Measurements from ENCODE around the gene EMP1. TPM values are rescaled to one million over a fixed set of nuclear protein-coding genes. Genes with fewer than 3 reads are reported as not detected.

Gene EMP1
- polyA plus RNA-seq, 1 donor, result 45.2 TPM

DNA sequence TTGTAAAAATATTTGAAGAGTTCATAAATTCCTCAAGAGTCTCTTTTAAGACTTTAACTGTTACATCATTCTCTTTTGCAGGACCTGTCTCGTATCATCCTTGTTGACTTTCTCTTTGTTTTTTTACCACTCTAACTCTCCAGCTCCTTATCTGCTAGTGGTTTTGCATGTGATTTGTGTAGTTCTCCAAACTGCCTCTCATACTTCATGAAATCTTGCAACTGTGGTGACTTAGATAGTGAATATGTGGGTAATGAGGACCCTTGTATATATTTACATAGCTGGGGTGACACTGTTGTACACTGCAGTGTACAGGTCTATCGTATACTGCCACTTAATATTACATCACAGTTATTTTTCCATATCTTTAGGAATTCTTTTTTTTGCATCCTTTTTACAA lies 40.2 kb upstream of the EMP1 start:
- WGBS (ENCODE audit: insufficient coverage, low lambda C conversion rate), result 57% methylated on average over 2 of the region's 2 CpGs
- H3K27ac ChIP-seq (ENCODE audit: low read length), result no peak overlapping the region
- DNase-seq, result no peak

DNA sequence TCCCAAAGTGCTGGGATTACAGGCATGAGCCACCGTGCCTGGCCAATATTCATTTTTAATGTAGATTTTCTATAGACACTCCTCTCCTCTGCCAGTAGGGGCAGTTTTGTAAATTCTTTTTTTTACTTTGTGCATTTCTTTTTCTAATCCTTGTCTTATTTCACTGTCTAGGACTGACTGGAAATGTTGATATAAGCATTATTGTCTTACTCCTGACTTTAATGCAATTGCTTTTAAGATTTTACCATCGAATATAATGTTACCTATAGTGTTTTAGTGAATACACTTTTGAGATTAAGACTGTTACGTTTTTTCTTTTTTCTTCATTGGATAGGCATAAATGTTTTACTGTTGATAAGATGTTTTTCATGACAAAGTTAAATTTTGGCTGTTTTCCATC lies 35.4 kb upstream of the EMP1 start:
- Histone ChIP-seq H3K9me3 (ENCODE audit: control insufficient read depth, low read depth, low read length) (no peaks in the 10 kb centered on the region), H3K27me3 (ENCODE audit: control insufficient read depth, insufficient read depth, low read length) (no peaks in the 10 kb centered on the region), H3K27ac (ENCODE audit: low read length) (no peak overlapping the region), H3K36me3 (ENCODE audit: control insufficient read depth, insufficient read depth, low read length) (no peaks in the 10 kb centered on the region), H3K4me3 (ENCODE audit: low read length) (no peak overlapping the region), H3K4me1 (ENCODE audit: control insufficient read depth, insufficient read depth, low read length) (peaks cover 11% of the 10 kb centered on the region)
- WGBS (ENCODE audit: insufficient coverage, low lambda C conversion rate), result 86% methylated on average over 3 of the region's 3 CpGs
- DNase-seq, result no peak

More for the DNA sequence above, 40.2 kb upstream of the EMP1 start:
- no peak overlapping the region for H3K4me3 ChIP-seq (ENCODE audit: low read length)
- H3K4me1 ChIP-seq (ENCODE audit: control insufficient read depth, insufficient read depth, low read length), result no peaks in the 10 kb centered on the region
- no peaks in the 10 kb centered on the region for H3K36me3 ChIP-seq (ENCODE audit: control insufficient read depth, insufficient read depth, low read length)
- no peaks in the 10 kb centered on the region for H3K9me3 ChIP-seq (ENCODE audit: control insufficient read depth, low read depth, low read length)
- no peaks in the 10 kb centered on the region for H3K27me3 ChIP-seq (ENCODE audit: control insufficient read depth, insufficient read depth, low read length)

DNA sequence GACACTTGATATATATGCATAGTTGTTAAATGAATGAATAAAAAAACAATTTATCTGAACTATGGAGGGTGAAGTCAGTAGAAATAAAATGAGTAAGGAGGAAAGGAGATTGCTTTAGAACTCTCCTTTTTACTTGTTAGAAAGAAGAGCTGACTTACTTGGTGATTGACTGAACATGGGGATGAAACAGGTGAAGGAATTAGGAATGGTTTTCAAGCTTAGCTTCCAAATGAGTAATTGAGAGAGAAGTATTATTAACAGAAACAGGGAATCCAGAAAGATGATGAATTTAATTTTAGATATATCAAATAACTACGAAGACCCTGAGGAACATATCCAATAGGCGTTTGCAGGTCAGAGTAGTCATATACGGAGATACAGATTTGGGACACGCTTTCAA lies 33.6 kb upstream of the EMP1 start:
- no peak for DNase-seq
- no peak overlapping the region for H3K27ac ChIP-seq (ENCODE audit: low read length)
- 91% methylated on average over 4 of the region's 4 CpGs for WGBS (ENCODE audit: insufficient coverage, low lambda C conversion rate)
- no peaks in the 10 kb centered on the region for H3K36me3 ChIP-seq (ENCODE audit: control insufficient read depth, insufficient read depth, low read length)
- no peaks in the 10 kb centered on the region for H3K27me3 ChIP-seq (ENCODE audit: control insufficient read depth, insufficient read depth, low read length)
- H3K4me1 ChIP-seq (ENCODE audit: control insufficient read depth, insufficient read depth, low read length), result peaks cover 15% of the 10 kb centered on the region
- no peak overlapping the region for H3K4me3 ChIP-seq (ENCODE audit: low read length)
- H3K9me3 ChIP-seq (ENCODE audit: control insufficient read depth, low read depth, low read length), result peaks cover 3% of the 10 kb centered on the region

DNA sequence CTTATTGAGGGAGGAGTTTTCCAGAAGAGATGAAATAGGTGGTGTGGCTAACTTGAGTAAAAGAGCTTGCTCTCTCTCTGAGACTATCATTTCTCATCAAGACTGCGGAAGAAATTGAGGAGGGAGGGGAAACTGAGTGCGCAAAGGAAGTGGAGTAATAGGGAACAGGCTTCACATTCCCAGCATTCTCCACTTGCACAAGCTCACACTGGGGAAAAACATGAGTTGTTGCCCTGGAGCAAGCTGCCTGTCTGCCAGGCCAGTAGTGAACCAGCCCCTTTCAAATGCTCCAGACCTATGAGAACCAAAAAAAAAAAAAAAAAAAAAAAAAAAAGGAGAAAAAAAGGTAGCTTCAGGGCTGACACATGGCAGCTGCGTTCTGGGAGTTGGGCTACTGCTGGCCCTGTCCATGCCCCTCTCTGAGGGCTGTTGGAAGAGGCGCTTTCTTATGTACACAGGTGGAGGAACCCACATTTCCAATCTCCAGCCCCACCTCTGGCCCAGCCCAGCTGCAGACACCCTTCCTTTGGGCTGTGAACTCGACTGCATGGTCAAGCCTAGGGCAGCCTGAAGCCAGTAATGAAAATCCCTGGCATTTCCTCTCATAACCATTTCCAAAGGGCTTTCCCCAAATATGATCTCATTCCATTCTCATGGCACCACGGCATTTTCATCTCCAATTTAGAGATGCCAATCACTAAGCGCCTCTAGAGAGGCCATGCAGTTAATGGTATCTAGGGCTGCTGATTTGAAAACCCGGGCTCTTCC lies 32.5 kb upstream of the EMP1 start:
- H3K27ac ChIP-seq (ENCODE audit: low read length), result no peak overlapping the region
- H3K27me3 ChIP-seq (ENCODE audit: control insufficient read depth, insufficient read depth, low read length), result no peaks in the 10 kb centered on the region
- 100% methylated on average over 1 of the region's 8 CpGs for WGBS (ENCODE audit: insufficient coverage, low lambda C conversion rate)
- H3K4me1 ChIP-seq (ENCODE audit: control insufficient read depth, insufficient read depth, low read length), result peaks cover 17% of the 10 kb centered on the region
- no peaks in the 10 kb centered on the region for H3K36me3 ChIP-seq (ENCODE audit: control insufficient read depth, insufficient read depth, low read length)
- no peak overlapping the region for H3K4me3 ChIP-seq (ENCODE audit: low read length)
- peaks cover 5% of the 10 kb centered on the region for H3K9me3 ChIP-seq (ENCODE audit: control insufficient read depth, low read depth, low read length)
- no peak for DNase-seq

DNA sequence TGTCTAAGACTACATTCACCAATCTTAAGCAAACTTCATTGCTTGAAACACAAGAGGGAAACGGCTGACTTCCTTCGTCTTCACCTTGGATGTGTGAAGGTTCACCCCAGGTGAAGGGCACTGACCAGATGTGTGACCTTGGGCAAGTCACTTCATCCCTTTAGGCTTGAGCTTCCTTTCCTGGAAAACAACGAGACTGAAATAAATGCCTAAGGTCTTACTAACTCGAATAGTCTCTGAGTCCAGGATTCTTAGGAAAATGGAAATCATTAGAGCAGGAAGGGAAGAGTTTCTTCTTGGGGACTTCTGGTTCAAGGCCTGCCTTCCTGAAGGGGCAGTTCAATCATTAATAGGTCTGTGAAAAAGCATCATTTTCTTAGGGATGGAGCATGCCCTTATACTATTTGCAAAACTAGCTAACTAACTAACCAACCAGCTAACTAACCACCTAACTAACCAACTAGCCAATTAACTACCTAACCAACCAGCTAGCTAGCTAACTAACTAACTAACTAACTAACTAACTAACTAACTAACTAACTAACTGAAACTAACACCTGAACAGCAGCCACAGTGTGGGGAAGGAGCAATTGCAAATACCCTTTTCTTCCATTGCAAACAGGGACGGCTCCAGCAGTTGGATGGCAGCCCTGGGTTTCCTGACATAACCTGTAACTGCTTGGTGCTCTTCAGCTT lies 31.5 kb upstream of the EMP1 start:
- no peaks in the 10 kb centered on the region for H3K27me3 ChIP-seq (ENCODE audit: control insufficient read depth, insufficient read depth, low read length)
- peaks cover 19% of the 10 kb centered on the region for H3K4me1 ChIP-seq (ENCODE audit: control insufficient read depth, insufficient read depth, low read length)
- WGBS (ENCODE audit: insufficient coverage, low lambda C conversion rate), result no CpG with 5 or more reads among the region's 5 CpGs
- peaks cover 5% of the 10 kb centered on the region for H3K9me3 ChIP-seq (ENCODE audit: control insufficient read depth, low read depth, low read length)
- no peaks in the 10 kb centered on the region for H3K36me3 ChIP-seq (ENCODE audit: control insufficient read depth, insufficient read depth, low read length)
- H3K4me3 ChIP-seq (ENCODE audit: low read length), result no peak overlapping the region
- peak overlapping the region; percentile 63 for H3K27ac ChIP-seq (ENCODE audit: low read length)
- no peak for DNase-seq

DNA sequence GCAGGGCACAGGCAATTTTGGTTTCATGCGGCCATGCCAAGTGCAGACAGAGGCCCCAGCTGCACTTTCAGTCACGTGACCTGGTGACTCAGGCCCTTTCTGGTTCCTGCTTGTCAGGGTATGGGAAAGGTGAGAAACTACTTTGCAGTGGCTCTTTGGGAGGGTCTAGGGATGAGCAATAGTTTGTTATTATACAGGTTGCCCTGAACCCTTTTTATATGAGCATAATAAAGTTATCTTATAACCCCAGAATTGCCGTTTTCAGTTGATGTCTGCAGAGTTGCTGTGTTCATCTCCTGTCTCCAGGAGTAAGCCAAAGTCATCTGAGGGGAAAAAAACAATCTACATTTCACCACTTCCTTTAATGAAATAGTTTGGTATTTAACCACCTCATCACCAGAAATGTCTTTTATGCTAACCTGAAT lies 30.9 kb upstream of the EMP1 start:
- Histone ChIP-seq H3K27ac (ENCODE audit: low read length) (peak overlapping the region; percentile 63), H3K4me1 (ENCODE audit: control insufficient read depth, insufficient read depth, low read length) (peaks cover 25% of the 10 kb centered on the region), H3K4me3 (ENCODE audit: low read length) (no peak overlapping the region), H3K9me3 (ENCODE audit: control insufficient read depth, low read depth, low read length) (peaks cover 5% of the 10 kb centered on the region), H3K36me3 (ENCODE audit: control insufficient read depth, insufficient read depth, low read length) (no peaks in the 10 kb centered on the region), H3K27me3 (ENCODE audit: control insufficient read depth, insufficient read depth, low read length) (no peaks in the 10 kb centered on the region)
- no CpG with 5 or more reads among the region's 3 CpGs for WGBS (ENCODE audit: insufficient coverage, low lambda C conversion rate)
- peak; percentile 60 to 80 for DNase-seq

DNA sequence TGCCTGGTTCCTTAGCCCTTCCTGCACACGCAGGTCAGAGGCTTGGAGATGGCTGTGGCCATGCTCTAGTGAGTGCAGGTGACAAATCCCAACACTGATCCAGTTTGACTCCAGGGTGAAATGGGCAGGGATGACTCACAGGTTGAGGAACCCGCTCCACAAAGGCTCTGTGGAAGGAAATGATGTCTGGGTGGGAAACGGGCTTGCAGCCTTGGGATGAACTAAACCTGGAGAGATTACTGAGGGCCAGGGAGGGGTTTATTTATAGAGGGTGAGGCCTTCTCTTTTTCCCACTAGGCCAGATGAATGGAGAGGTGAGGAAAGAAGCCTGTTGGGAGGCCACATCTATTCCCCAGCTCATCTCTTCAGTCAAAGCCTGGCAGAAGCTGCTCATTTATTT lies 29.3 kb upstream of the EMP1 start:
- no peak overlapping the region for H3K4me3 ChIP-seq (ENCODE audit: low read length)
- no peaks in the 10 kb centered on the region for H3K36me3 ChIP-seq (ENCODE audit: control insufficient read depth, insufficient read depth, low read length)
- peaks cover 5% of the 10 kb centered on the region for H3K9me3 ChIP-seq (ENCODE audit: control insufficient read depth, low read depth, low read length)
- DNase-seq, result no peak
- H3K27ac ChIP-seq (ENCODE audit: low read length), result no peak overlapping the region
- H3K4me1 ChIP-seq (ENCODE audit: control insufficient read depth, insufficient read depth, low read length), result peaks cover 37% of the 10 kb centered on the region
- no peaks in the 10 kb centered on the region for H3K27me3 ChIP-seq (ENCODE audit: control insufficient read depth, insufficient read depth, low read length)
- WGBS (ENCODE audit: insufficient coverage, low lambda C conversion rate), result no CpG with 5 or more reads among the region's 3 CpGs

DNA sequence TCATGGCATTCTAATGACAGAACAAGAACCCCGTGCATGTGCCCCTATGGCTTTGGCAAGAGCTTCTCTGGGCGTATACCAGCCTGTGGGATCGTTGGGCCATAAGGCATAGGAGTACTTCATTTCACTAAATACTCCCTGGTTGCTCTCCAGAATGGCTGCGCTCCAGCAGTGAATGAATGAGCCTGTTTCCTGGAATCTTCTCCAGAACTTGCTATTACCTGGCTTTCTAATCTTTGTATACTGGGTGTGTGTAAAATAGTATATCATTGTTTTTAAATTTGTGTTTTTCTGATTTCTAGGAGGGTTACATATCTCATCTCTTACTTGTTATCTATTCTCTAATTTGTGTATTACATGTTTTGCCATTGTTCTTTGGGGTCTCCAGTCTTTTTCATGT lies 28.6 kb upstream of the EMP1 start:
- H3K27me3 ChIP-seq (ENCODE audit: control insufficient read depth, insufficient read depth, low read length), result no peaks in the 10 kb centered on the region
- WGBS (ENCODE audit: insufficient coverage, low lambda C conversion rate), result no CpG with 5 or more reads among the region's 4 CpGs
- H3K9me3 ChIP-seq (ENCODE audit: control insufficient read depth, low read depth, low read length), result peaks cover 5% of the 10 kb centered on the region
- no peaks in the 10 kb centered on the region for H3K36me3 ChIP-seq (ENCODE audit: control insufficient read depth, insufficient read depth, low read length)
- H3K4me1 ChIP-seq (ENCODE audit: control insufficient read depth, insufficient read depth, low read length), result peaks cover 43% of the 10 kb centered on the region
- H3K4me3 ChIP-seq (ENCODE audit: low read length), result no peak overlapping the region
- no peak overlapping the region for H3K27ac ChIP-seq (ENCODE audit: low read length)
- no peak for DNase-seq

DNA sequence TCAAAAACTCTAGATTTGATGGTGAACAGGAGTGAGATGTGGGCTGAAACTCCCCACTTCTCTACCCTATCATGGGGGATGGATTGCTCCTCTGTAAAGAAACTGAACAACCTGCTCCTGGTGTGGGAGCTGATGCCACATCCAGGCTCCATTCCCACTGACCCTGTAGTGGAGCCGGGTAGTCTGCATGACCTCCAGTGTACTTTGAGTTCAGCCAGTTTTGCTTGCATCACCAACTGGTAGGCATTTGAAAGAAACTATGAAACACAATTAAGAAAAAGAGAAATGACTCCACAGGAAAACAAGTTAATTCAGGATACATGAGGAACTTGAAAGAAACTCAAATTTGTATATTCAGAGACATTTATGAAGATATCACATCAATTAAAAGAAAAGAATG lies 27.3 kb upstream of the EMP1 start:
- WGBS (ENCODE audit: insufficient coverage, low lambda C conversion rate), result no CpG with 5 or more reads among the region's 1 CpG
- H3K4me3 ChIP-seq (ENCODE audit: low read length), result no peak overlapping the region

DNA sequence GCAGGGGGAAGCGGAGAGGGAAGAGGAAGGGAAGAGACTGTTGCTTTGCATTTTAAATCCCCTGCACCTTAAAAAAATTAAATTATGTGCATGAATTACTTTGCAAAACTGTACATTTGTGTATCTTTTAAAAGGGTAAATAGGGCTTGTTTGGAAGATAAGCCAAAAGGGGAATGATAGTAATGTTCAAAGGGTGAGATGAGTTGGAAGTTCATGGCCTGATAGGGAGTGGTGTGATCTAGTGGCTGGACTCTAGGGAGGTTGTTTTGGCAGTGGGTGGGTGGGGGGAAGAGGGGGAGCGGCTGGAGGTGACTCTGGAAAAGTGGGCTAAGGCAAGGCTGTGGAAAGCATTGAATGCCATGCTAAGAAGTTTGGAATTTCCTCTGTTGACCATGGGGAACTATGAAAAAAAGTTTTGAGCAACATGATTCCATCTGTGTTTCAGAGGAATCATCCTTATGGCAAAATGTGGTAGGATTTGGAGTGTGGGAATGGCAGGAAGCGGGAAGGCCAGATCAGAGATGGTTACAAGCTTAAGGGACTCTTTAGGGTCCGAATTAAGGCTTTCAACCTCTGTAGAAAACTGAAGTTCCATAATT lies 25.5 kb upstream of the EMP1 start:
- H3K4me3 ChIP-seq (ENCODE audit: low read length), result no peak overlapping the region
- no peaks in the 10 kb centered on the region for H3K36me3 ChIP-seq (ENCODE audit: control insufficient read depth, insufficient read depth, low read length)
- H3K27me3 ChIP-seq (ENCODE audit: control insufficient read depth, insufficient read depth, low read length), result no peaks in the 10 kb centered on the region
- WGBS (ENCODE audit: insufficient coverage, low lambda C conversion rate), result 100% methylated on average over 2 of the region's 4 CpGs
- DNase-seq, result no peak
- peaks cover 38% of the 10 kb centered on the region for H3K4me1 ChIP-seq (ENCODE audit: control insufficient read depth, insufficient read depth, low read length)
- H3K27ac ChIP-seq (ENCODE audit: low read length), result peak overlapping the region; percentile 90
- peaks cover 5% of the 10 kb centered on the region for H3K9me3 ChIP-seq (ENCODE audit: control insufficient read depth, low read depth, low read length)

More for the DNA sequence above, 27.3 kb upstream of the EMP1 start:
- H3K36me3 ChIP-seq (ENCODE audit: control insufficient read depth, insufficient read depth, low read length), result no peaks in the 10 kb centered on the region
- H3K27me3 ChIP-seq (ENCODE audit: control insufficient read depth, insufficient read depth, low read length), result no peaks in the 10 kb centered on the region
- peaks cover 5% of the 10 kb centered on the region for H3K9me3 ChIP-seq (ENCODE audit: control insufficient read depth, low read depth, low read length)
- peaks cover 47% of the 10 kb centered on the region for H3K4me1 ChIP-seq (ENCODE audit: control insufficient read depth, insufficient read depth, low read length)
- H3K27ac ChIP-seq (ENCODE audit: low read length), result no peak overlapping the region
- peak in 1 of 2 donors; percentile 35 for DNase-seq
